K562 (cell line): ENCODE results near the gene NDUFV2. TPM values are rescaled to one million over a fixed set of nuclear protein-coding genes. Genes with fewer than 3 reads are reported as not detected.

Experiments
- ATAC-seq: fragments of 200-7000 bp; cut with Tn5 transposase; 3 replicates; pipeline ENCODE4 v1.9.1; 2020; ENCODE audit warnings: moderate library complexity
- BruUV-seq: library from RNA; stranded (reverse); fragments of 400-500 nt; replicated peaks from 2 replicates; lab custom pipeline; 2021; lab: Mats Ljungman, UMichigan
- CTCF ChIA-PET: fragments of 300-600 bp; formaldehyde crosslinking; extraction: SDS; loops from one replicate; lab custom pipeline; 2021; ENCODE audit warnings: low intra/inter-chr PET ratio; lab: Yijun Ruan, JAX
- POLR2A ChIA-PET: fragments of 300-600, 350-650 bp; sonication (Branson Sonifier 250); formaldehyde crosslinking; extraction: SDS; loops from one replicate; lab custom pipeline; 2021; ENCODE audit warnings: antibody characterized with exemption, inconsistent platforms; lab: Yijun Ruan, JAX
- DNase-seq, 4 experiments: peaks; one replicate each; pipeline versions ENCODE4 v3.0.0 to v3.0.0-alpha.2; 2011 to 2018; ENCODE audit warnings: low spot score in 3 of 4, mixed read lengths in 3 of 4; ENCODE audit errors: extremely low read depth in 1 of 4
- FAIRE-seq: peaks from 2 replicates; lab custom pipeline; 2011; peaks lifted over from hg19 to GRCh38; lab: Jason Lieb, UNC
- H2AFZ ChIP-seq: 2 replicates; pipeline ENCODE4 v1.6.0; 2011; ENCODE audit warnings: low read depth, low read length, control low read depth, inconsistent platforms
- H3K27ac ChIP-seq: fragments of 200-600 bp; 3 replicates; pipeline ENCODE4 v1.8.0; 2011; ENCODE audit warnings: low read depth, mild to moderate bottlenecking, control low read depth, inconsistent platforms, low read length, moderate library complexity, mixed read lengths; ENCODE audit errors: extremely low read depth
- H3K27me3 ChIP-seq, 2 experiments: fragments of 300-600 bp in 1 of 2; 2 replicates in 1 of 2; 3 replicates in 1 of 2; pipeline versions ENCODE4 v1.6.0 to v1.8.0; 2011; ENCODE audit warnings: inconsistent platforms in 2 of 2, low read length in 2 of 2, mild to moderate bottlenecking in 1 of 2, mixed read lengths in 1 of 2, moderate library complexity in 1 of 2; ENCODE audit not compliant: control insufficient read depth in 2 of 2, insufficient read depth in 2 of 2
- H3K36me3 ChIP-seq: fragments of 300-600 bp; 3 replicates; pipeline ENCODE4 v1.8.0; 2011; ENCODE audit warnings: mild to moderate bottlenecking, low read length, inconsistent platforms; ENCODE audit not compliant: control insufficient read depth, insufficient read depth
- H3K4me1 ChIP-seq, 2 experiments: fragments of 200-600 bp in 1 of 2; replicated peaks in 1 of 2; 2 replicates in 1 of 2; 3 replicates in 1 of 2; pipeline versions ENCODE4 v1.5.1 to v1.8.0; 2011; ENCODE audit warnings: inconsistent platforms in 2 of 2, low read length in 2 of 2, mild to moderate bottlenecking in 1 of 2, mixed read lengths in 1 of 2, moderate library complexity in 1 of 2; ENCODE audit not compliant: control insufficient read depth in 2 of 2, insufficient read depth in 2 of 2
- H3K4me2 ChIP-seq: 2 replicates; pipeline ENCODE4 v1.6.1; 2011; ENCODE audit warnings: low read length, control low read depth, inconsistent platforms, mixed read lengths; ENCODE audit not compliant: insufficient read depth
- H3K4me3 ChIP-seq: fragments of 200-600 bp; sonication (generic), shearing (Covaris generic); 2 replicates; pipeline ENCODE4 v1.5.1; 2016; ENCODE audit warnings: control low read depth, inconsistent platforms
- H3K79me2 ChIP-seq: fragments of 200-600 bp; 3 replicates; pipeline ENCODE4 v1.8.0; 2011; ENCODE audit warnings: low read length, inconsistent platforms; ENCODE audit not compliant: control insufficient read depth, insufficient read depth
- H3K9ac ChIP-seq, 2 experiments: 2 replicates each; pipeline versions ENCODE4 v1.6.0 to v1.6.1; 2011; ENCODE audit warnings: low read depth in 2 of 2, low read length in 2 of 2, control low read depth in 1 of 2, inconsistent platforms in 1 of 2, mild to moderate bottlenecking in 1 of 2, mixed read lengths in 1 of 2; ENCODE audit not compliant: insufficient read depth in 1 of 2
- H3K9me1 ChIP-seq: one replicate; pipeline ENCODE4 v1.6.0; 2011; ENCODE audit warnings: inconsistent platforms, mild to moderate bottlenecking, low read length, moderate library complexity; ENCODE audit not compliant: control insufficient read depth, insufficient read depth
- H3K9me3 ChIP-seq: replicated peaks from 2 replicates; pipeline ENCODE4 v1.5.1; 2011; ENCODE audit warnings: low read depth, low read length, inconsistent platforms; ENCODE audit not compliant: control insufficient read depth, insufficient read depth
- H4K20me1 ChIP-seq: replicated peaks from 2 replicates; pipeline ENCODE4 v1.6.1; 2011; ENCODE audit warnings: low read length, inconsistent platforms, mixed read lengths; ENCODE audit not compliant: control insufficient read depth, insufficient read depth
- ATF3 ChIP-seq, 2 experiments: fragments of 450-650 bp in 1 of 2; sonication (generic) in 1 of 2; formaldehyde crosslinking in 1 of 2; IDR thresholded peaks in 1 of 2; conservative IDR thresholded peaks in 1 of 2; 2 replicates each; pipeline versions ENCODE4 v1.6.1 to v1.8.1; 2016 to 2023; ENCODE audit warnings: mild to moderate bottlenecking in 2 of 2, moderate library complexity in 2 of 2, inconsistent platforms in 1 of 2, missing genetic modification reagents in 1 of 2
- CEBPG ChIP-seq, 3 experiments: fragments of 200-800 bp in 1 of 3; sonication (Bioruptor generic) in 1 of 3; sonication (generic) in 1 of 3; formaldehyde crosslinking in 1 of 3; IDR thresholded peaks in 2 of 3; conservative IDR thresholded peaks in 1 of 3; 2 replicates each; pipeline versions ENCODE4 v1.6.1 to v1.8.0; 2016 to 2022; ENCODE audit warnings: missing compliant biosample characterization in 2 of 3, missing genetic modification characterization in 2 of 3, mild to moderate bottlenecking in 1 of 3, missing genetic modification reagents in 1 of 3
- CTCFL ChIP-seq: IDR thresholded peaks from 2 replicates; pipeline ENCODE4 v1.6.1; 2011; ENCODE audit warnings: borderline replicate concordance, low read depth, mild to moderate bottlenecking, moderate library complexity, low read length; ENCODE audit not compliant: insufficient read depth, poor library complexity, severe bottlenecking
- FOSL1 ChIP-seq: fragments of 200-800 bp; sonication (Bioruptor generic); conservative IDR thresholded peaks from 2 replicates; pipeline ENCODE4 v1.6.1; 2016; ENCODE audit warnings: missing genetic modification characterization, missing compliant biosample characterization
- HMGN3 ChIP-seq: IDR thresholded peaks from 2 replicates; pipeline ENCODE4 v1.6.1; 2011; ENCODE audit warnings: borderline replicate concordance, low read depth, mild to moderate bottlenecking, mixed read lengths, low read length; ENCODE audit not compliant: insufficient read length; ENCODE audit errors: extremely low read depth
- HNRNPLL ChIP-seq: fragments of 200-400 bp; formaldehyde crosslinking; IDR thresholded peaks from 2 replicates; pipeline ENCODE4 v1.6.1; 2017; ENCODE audit warnings: low read length, low read depth, mild to moderate bottlenecking; ENCODE audit not compliant: poor library complexity, severe bottlenecking
- LCOR ChIP-seq: sonication (generic); formaldehyde crosslinking; IDR thresholded peaks from 2 replicates; pipeline ENCODE4 v1.8.0; 2022; ENCODE audit warnings: mild to moderate bottlenecking, missing genetic modification reagents
- MBD1 ChIP-seq: fragments of 250-450 bp; sonication (Bioruptor Pico); IDR thresholded peaks from 2 replicates; pipeline ENCODE4 v1.8.0; 2022; ENCODE audit warnings: inconsistent platforms
- PTRF ChIP-seq: fragments of 450-650 bp; IDR thresholded peaks from 2 replicates; pipeline ENCODE4 v1.6.1; 2016; ENCODE audit warnings: mild to moderate bottlenecking, missing genetic modification characterization, missing compliant biosample characterization
- RNF2 ChIP-seq: sonication (generic); IDR thresholded peaks from 2 replicates; pipeline ENCODE4 v1.6.1; 2016
- SRSF9 ChIP-seq: fragments of 200-400 bp; formaldehyde crosslinking; IDR thresholded peaks from 2 replicates; pipeline ENCODE4 v1.6.1; 2017; ENCODE audit warnings: low read depth, low read length, borderline replicate concordance
- USF2 ChIP-seq: sonication (generic); formaldehyde crosslinking; IDR thresholded peaks from 2 replicates; pipeline ENCODE4 v1.5.0; 2020; ENCODE audit warnings: missing genetic modification reagents
- ZBTB7A ChIP-seq: IDR thresholded peaks from 2 replicates; pipeline ENCODE4 v1.6.1; 2011; ENCODE audit warnings: low read depth, mild to moderate bottlenecking, low read length, moderate library complexity, borderline replicate concordance; ENCODE audit not compliant: control insufficient read depth
- ZSCAN32 ChIP-seq: fragments of 450-650 bp; formaldehyde crosslinking; IDR thresholded peaks from 2 replicates; pipeline ENCODE4 v1.4.0; 2020; ENCODE audit warnings: mild to moderate bottlenecking, moderate library complexity
- WGBS: fragments of 100-300 bp; shearing (Covaris generic); methylation state at CpG from one replicate; pipeline ENCODE4 v1.1.6; 2016; ENCODE audit warnings: low coverage, mixed read lengths; ENCODE audit not compliant: insufficient coverage; ENCODE audit errors: missing lambda C conversion rate; 5-methylcytosine and 5-hydroxymethylcytosine counted together
- in situ Hi-C: fragments of 300-500 bp; cut with MboI; formaldehyde crosslinking; loops from 4 replicates; pipeline ENCODE4 v1.15.0; 2018; ENCODE audit warnings: inconsistent platforms, mixed read lengths
- intact Hi-C: fragments of 100-400 bp; cut with micrococcal nuclease; formaldehyde crosslinking; loops from 2 replicates; pipeline ENCODE4 v1.14.2; 2022
- polyA plus RNA-seq, 8 experiments: library from polyadenylated mRNA; depleted of rRNA in 4 of 8; stranded (reverse) in 5 of 8; unstranded in 3 of 8; fragments of >200 nt; fragmentation: Nextera tagmentation in 2 of 8; fragmentation: Illumina TruSeq in 1 of 8; extraction: Ambion mirVana in 2 of 8; extraction: Trizol in 1 of 8; gene quantifications; 2 replicates each; pipeline versions ENCODE4 v1.2.1 to v1.2.3, GENCODE V29; 2011 to 2014; ENCODE audit warnings: inconsistent platforms in 1 of 8, missing spikeins in 1 of 8
- total RNA-seq, 7 experiments: library from RNA; depleted of rRNA in 6 of 7; stranded (reverse); fragments of >200 nt in 6 of 7; fragmentation: Illumina TruSeq in 2 of 7; extraction: Trizol in 2 of 7; gene quantifications; 2 replicates each; pipeline versions ENCODE4 v1.2.1 to v1.2.3, GENCODE V29; 2011 to 2021; ENCODE audit warnings: low replicate concordance in 1 of 7

Gene NDUFV2
- total and polyA plus RNA-seq, 9 of the 15 experiments (the other 6 are each of a cell fraction or from before 2014, with no cell fraction given): 213 to 550 (median 384) TPM

- TF ChIP-seq CTCFL (no peak), FOSL1 (tag) (peak; percentile 29; the same call in 1 of the 2 replicates), HMGN3 (no peak), CEBPG (CRISPR knock-in tag; IDR thresholded peaks at IDR 0.05) (no peak), CEBPG (tag; conservative IDR thresholded peaks at IDR 0.05 in 1 of 2, IDR thresholded peaks at IDR 0.05 in 1 of 2) (0 out of 4 replicates have a peak, but pooled peaks of 1 of the 2 experiments have one; percentile 50), RNF2 (no peak)
- TF ChIP-seq, all 486 proteins: peak for 4
Measured at GRCh38 chr18:9055626-9056025, 46.9 kb upstream of the NDUFV2 start (continued).

GRCh38 chr18:9057646-9058045, 44.9 kb upstream of the NDUFV2 start:
- Histone ChIP-seq H3K9me1 (no peaks in the 10 kb centered on the region), H3K9ac (no peak overlapping the region), H3K36me3 (no peaks in the 10 kb centered on the region), H3K4me3 (no peak overlapping the region), H2AFZ (peak overlapping the region; percentile 62; the same call in 1 of the 2 replicates), H3K79me2 (no peaks in the 10 kb centered on the region), H3K4me1 (peaks cover 0 to 12% of the 10 kb centered on the region in 2 experiments; a peak in 3 of 5 replicates), H3K4me2 (no peak overlapping the region), H3K9me3 (peaks cover 11% of the 10 kb centered on the region), H4K20me1 (no peaks in the 10 kb centered on the region), H3K27ac (no peak overlapping the region), H3K27me3 (no peaks in the 10 kb centered on the region)
- ChIA-PET POLR2A (interaction anchor here (0.8 to 2.3 kb wide), 6 partner anchors 9 to 291 kb away, joined by 3 to 8 read pairs (median 4); no protein-coding TSS in a partner anchor), CTCF (interaction anchor here (0.7 kb wide), 1 partner anchor 29 kb away, joined by 3 read pairs; no protein-coding TSS in a partner anchor)
- no peak for ATAC-seq
- DNase-seq: no peak
- WGBS: 88% methylated on average over 3 of the region's 3 CpGs
- in situ Hi-C loops (no loop called here), intact Hi-C loops (loop anchor here (5.0 to 10.0 kb wide), 3 partner anchors 175 to 405 kb away; no protein-coding TSS in a partner anchor)
- BruUV-seq: no TSS peak
- no peak for FAIRE-seq
- TF ChIP-seq PTRF (tag) (no peak), ZBTB7A (no peak), USF2 (CRISPR knock-in tag) (peak; percentile 42), ATF3 (IDR thresholded peaks at IDR 0.05) (no peak), ATF3 (CRISPR knock-in tag; conservative IDR thresholded peaks at IDR 0.05) (no peak), SRSF9 (no peak), MBD1 (CRISPR knock-in tag) (no peak), ZSCAN32 (no peak), LCOR (CRISPR knock-in tag) (no peak), HNRNPLL (no peak)
